Small intestine (tissue), 7 donors: ENCODE measurements around the gene CCDC50. TPM values are rescaled to one million over a fixed set of nuclear protein-coding genes. Genes with fewer than 3 reads are reported as not detected.

Source experiments
- DNase-seq, 2 donors: peaks; one replicate each; pipeline versions ENCODE4 v3.0.0 to v3.0.0-alpha.2; 2013
- FAIRE-seq: peaks from 2 replicates; lab custom pipeline; 2012; peaks lifted over from hg19 to GRCh38; lab: Jason Lieb, UNC
- H3K27ac ChIP-seq, 3 donors: one replicate each; pipeline ENCODE4 v1.5.1; 2013; ENCODE audit warnings: low read length in 2 of 3, mild to moderate bottlenecking in 2 of 3, control low read depth in 1 of 3, inconsistent platforms in 1 of 3, low read depth in 1 of 3, moderate library complexity in 1 of 3
- H3K27me3 ChIP-seq, 3 donors: one replicate each; pipeline ENCODE4 v1.6.1; 2013; ENCODE audit warnings: low read length in 3 of 3, inconsistent platforms in 1 of 3; ENCODE audit not compliant: control insufficient read depth in 3 of 3, insufficient read depth in 3 of 3
- H3K36me3 ChIP-seq, 3 donors: one replicate each; pipeline ENCODE4 v1.6.1; 2013; ENCODE audit warnings: low read length in 3 of 3, inconsistent platforms in 1 of 3, low read depth in 1 of 3, mild to moderate bottlenecking in 1 of 3, moderate library complexity in 1 of 3; ENCODE audit not compliant: control insufficient read depth in 3 of 3, insufficient read depth in 2 of 3
- H3K4me1 ChIP-seq, 3 donors: one replicate each; pipeline ENCODE4 v1.6.1; 2013; ENCODE audit warnings: low read length in 2 of 3, inconsistent platforms in 1 of 3, low read depth in 1 of 3, mild to moderate bottlenecking in 1 of 3, moderate library complexity in 1 of 3; ENCODE audit not compliant: control insufficient read depth in 3 of 3, insufficient read depth in 2 of 3
- H3K4me3 ChIP-seq, 3 donors: one replicate each; pipeline ENCODE4 v1.5.1; 2013; ENCODE audit warnings: low read length in 3 of 3, control low read depth in 1 of 3, inconsistent platforms in 1 of 3, low read depth in 1 of 3, mild to moderate bottlenecking in 1 of 3, moderate library complexity in 1 of 3
- H3K9me3 ChIP-seq, 2 donors: one replicate each; pipeline ENCODE4 v1.6.1; 2013; ENCODE audit warnings: low read depth in 1 of 2, low read length in 1 of 2; ENCODE audit not compliant: control insufficient read depth in 2 of 2, insufficient read depth in 1 of 2
- WGBS, 3 donors: extraction: QIAGEN DNeasy Blood & Tissue Kit; methylation state at CpG; one replicate each; pipeline ENCODE4 v1.1.7; 2013; 5-methylcytosine and 5-hydroxymethylcytosine counted together
- polyA plus RNA-seq, 4 donors: library from polyadenylated mRNA; stranded (reverse) in 3 of 4; unstranded in 1 of 4; fragments of 200-250 nt in 3 of 4; fragments of 120-200 nt in 1 of 4; gene quantifications; one replicate each; pipeline versions ENCODE4 v1.2.1 to v1.2.3, GENCODE V29; 2013
- donor health status: healthy with polysubstance abuse.
- donor health status: control.
- donor health status: control.
- donor health status: Bipolar disorder and iron deficiency.
- donor health status: healthy.

CCDC50 gene
- polyA plus RNA-seq, 4 donors, result 18.6 to 71.5 (median 26.6) TPM

- DNase-seq (no peak), FAIRE-seq (no peak)
- Histone ChIP-seq H3K27me3 (no peaks in the 10 kb centered on the region), H3K27ac (no peak overlapping the region), H3K9me3 (no peaks in the 10 kb centered on the region), H3K4me3 (no peak overlapping the region), H3K36me3 (no peaks in the 10 kb centered on the region), H3K4me1 (no peaks in the 10 kb centered on the region)
- 95 to 97% (median 96%) methylated on average over 1 of the region's 1 CpG for WGBS, 3 donors
These were observed 34.9 kb upstream of the CCDC50 start for GRCh38 chr3:191294291-191294690.

GRCh38 chr3:191296041-191296541, 33.1 kb upstream of the CCDC50 start:
- H3K36me3 ChIP-seq, result no peaks in the 10 kb centered on the region
- no peaks in the 10 kb centered on the region for H3K27me3 ChIP-seq
- H3K27ac ChIP-seq, result no peak overlapping the region
- 45 to 62% (median 58%) methylated on average over 4 of the region's 4 CpGs for WGBS, 3 donors
- H3K4me3 ChIP-seq, result no peak overlapping the region
- DNase-seq (peak in 1 of 2 donors; percentile 20), FAIRE-seq (no peak)
- H3K9me3 ChIP-seq, result no peaks in the 10 kb centered on the region
- no peaks in the 10 kb centered on the region for H3K4me1 ChIP-seq

GRCh38 chr3:191298846-191299245, 30.3 kb upstream of the CCDC50 start:
- H3K27me3 ChIP-seq, result no peaks in the 10 kb centered on the region
- peaks cover 0 to 5% (median 0%) of the 10 kb centered on the region in 3 donors for H3K4me1 ChIP-seq
- H3K27ac ChIP-seq, result no peak overlapping the region
- DNase-seq, result no peak
- H3K4me3 ChIP-seq, result no peak overlapping the region
- H3K9me3 ChIP-seq, result no peaks in the 10 kb centered on the region
- FAIRE-seq, result no peak
- H3K36me3 ChIP-seq, result no peaks in the 10 kb centered on the region

- Histone ChIP-seq H3K4me1 (peaks cover 0 to 5% (median 0%) of the 10 kb centered on the region in 3 donors), H3K4me3 (no peak overlapping the region), H3K27me3 (no peaks in the 10 kb centered on the region), H3K9me3 (no peaks in the 10 kb centered on the region), H3K27ac (no peak overlapping the region), H3K36me3 (no peaks in the 10 kb centered on the region)
- DNase-seq, result no peak
- WGBS, 3 donors, result 65 to 81% (median 70%) methylated on average over 1 of the region's 1 CpG
- FAIRE-seq, result no peak
These were observed 28.8 kb upstream of the CCDC50 start for GRCh38 chr3:191300422-191300821.

GRCh38 chr3:191301017-191301416, 28.2 kb upstream of the CCDC50 start:
- Histone ChIP-seq H3K9me3 (no peaks in the 10 kb centered on the region), H3K4me3 (no peak overlapping the region), H3K27me3 (no peaks in the 10 kb centered on the region), H3K27ac (no peak overlapping the region), H3K4me1 (peaks cover 0 to 5% (median 0%) of the 10 kb centered on the region in 3 donors), H3K36me3 (no peaks in the 10 kb centered on the region)
- FAIRE-seq, result no peak
- 72 to 86% (median 75%) methylated on average over 1 of the region's 1 CpG for WGBS, 3 donors
- DNase-seq, result no peak

- 91 to 96% (median 94%) methylated on average over 5 of the region's 5 CpGs for WGBS, 3 donors
- no peak for FAIRE-seq
- H3K4me3 ChIP-seq, result no peak overlapping the region
These were observed 27.3 kb upstream of the CCDC50 start for GRCh38 chr3:191301782-191302411.

GRCh38 chr3:191302451-191302850, 26.7 kb upstream of the CCDC50 start:
- Histone ChIP-seq H3K4me1 (peaks cover 0 to 5% (median 0%) of the 10 kb centered on the region in 3 donors), H3K27ac (peak overlapping the region in 1 of 3 donors; percentile 8), H3K36me3 (no peaks in the 10 kb centered on the region), H3K27me3 (no peaks in the 10 kb centered on the region), H3K9me3 (no peaks in the 10 kb centered on the region), H3K4me3 (no peak overlapping the region)
- 60 to 75% (median 67%) methylated on average over 2 of the region's 2 CpGs for WGBS, 3 donors
- no peak for FAIRE-seq
- peak in 1 of 2 donors; percentile 40 for DNase-seq

More at GRCh38 chr3:191301782-191302411, 27.3 kb upstream of the CCDC50 start:
- Histone ChIP-seq H3K36me3 (no peaks in the 10 kb centered on the region), H3K27me3 (no peaks in the 10 kb centered on the region), H3K9me3 (no peaks in the 10 kb centered on the region), H3K27ac (peak overlapping the region in 1 of 3 donors; percentile 8), H3K4me1 (peaks cover 0 to 5% (median 0%) of the 10 kb centered on the region in 3 donors)
- no peak for DNase-seq

- no peaks in the 10 kb centered on the region for H3K36me3 ChIP-seq
- H3K4me3 ChIP-seq, result no peak overlapping the region
- no peaks in the 10 kb centered on the region for H3K27me3 ChIP-seq
- no peak overlapping the region for H3K27ac ChIP-seq
- no peak for DNase-seq
- 87 to 90% (median 88%) methylated on average over 3 of the region's 3 CpGs for WGBS, 3 donors
- no peak for FAIRE-seq
- no peaks in the 10 kb centered on the region for H3K9me3 ChIP-seq
- peaks cover 0 to 5% (median 0%) of the 10 kb centered on the region in 3 donors for H3K4me1 ChIP-seq
These were observed 25.6 kb upstream of the CCDC50 start for GRCh38 chr3:191303596-191303995.
